ENCODE measurements around the gene GSDMA. TPM values are rescaled to one million over a fixed set of nuclear protein-coding genes. Genes with fewer than 3 reads are reported as not detected.

GSDMA gene
- total and polyA plus RNA-seq, 3 donors from 2014 or later: 0.34 to 0.37 TPM; not detected in 1

DNA sequence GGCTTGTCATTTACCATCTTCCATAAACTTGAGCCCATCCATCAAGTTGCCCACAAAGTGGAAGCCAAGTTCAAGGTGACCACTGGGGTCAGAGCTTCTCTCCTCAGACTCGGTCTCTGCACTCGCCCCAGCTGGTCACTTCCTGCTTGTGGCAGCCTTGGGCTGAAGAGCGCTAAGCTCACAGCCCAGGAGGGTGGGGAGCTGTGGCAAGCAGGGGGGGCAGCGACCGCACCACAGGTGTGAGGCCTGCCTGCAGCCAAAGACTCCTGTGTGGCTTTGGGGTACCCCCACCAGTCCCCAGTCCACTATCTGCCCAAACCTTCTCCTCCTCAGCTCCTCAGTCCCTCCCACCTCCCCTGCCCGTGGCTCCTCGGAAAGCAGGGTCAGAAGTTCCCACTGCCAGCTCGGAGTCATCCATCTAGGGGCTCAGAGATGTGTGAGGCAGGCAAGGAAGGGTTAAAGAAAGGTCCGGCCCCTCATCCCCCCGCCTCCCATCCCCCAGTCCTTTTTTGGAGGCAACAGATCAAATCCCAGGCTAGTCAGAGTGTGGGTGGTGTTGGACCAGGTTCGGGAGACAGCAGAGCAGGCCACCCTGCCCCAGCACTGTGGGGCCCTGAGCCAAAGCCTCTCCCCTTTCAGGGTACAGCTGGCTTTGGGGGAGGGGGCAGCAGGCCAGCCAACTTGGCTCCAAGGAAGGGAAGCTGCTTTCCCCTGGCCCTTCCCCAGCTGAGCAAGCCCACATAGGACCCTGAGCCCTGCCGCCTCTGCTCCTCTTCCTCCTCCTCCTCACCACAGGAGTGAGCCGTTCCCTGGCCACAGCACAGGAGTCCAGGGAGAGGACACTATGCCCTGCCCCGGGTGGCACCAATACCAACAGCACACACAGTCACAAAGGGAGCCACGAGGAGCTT is 55.7 kb downstream of the GSDMA start:
- Histone ChIP-seq H3K27me3 (no peaks in the 10 kb centered on the region), H3K4me1 (peaks cover 52% of the 10 kb centered on the region), H3K4me3 (no peak overlapping the region), H3K36me3 (ENCODE audit: low read depth, missing control alignments) (no peaks in the 10 kb centered on the region), H3K9me3 (no peaks in the 10 kb centered on the region), H3K27ac (peak overlapping the region; percentile 55 to 58)
- no peak for TF ChIP-seq POLR2A (IDR thresholded peaks at IDR 0.05)
- TF ChIP-seq, protein P1, sequence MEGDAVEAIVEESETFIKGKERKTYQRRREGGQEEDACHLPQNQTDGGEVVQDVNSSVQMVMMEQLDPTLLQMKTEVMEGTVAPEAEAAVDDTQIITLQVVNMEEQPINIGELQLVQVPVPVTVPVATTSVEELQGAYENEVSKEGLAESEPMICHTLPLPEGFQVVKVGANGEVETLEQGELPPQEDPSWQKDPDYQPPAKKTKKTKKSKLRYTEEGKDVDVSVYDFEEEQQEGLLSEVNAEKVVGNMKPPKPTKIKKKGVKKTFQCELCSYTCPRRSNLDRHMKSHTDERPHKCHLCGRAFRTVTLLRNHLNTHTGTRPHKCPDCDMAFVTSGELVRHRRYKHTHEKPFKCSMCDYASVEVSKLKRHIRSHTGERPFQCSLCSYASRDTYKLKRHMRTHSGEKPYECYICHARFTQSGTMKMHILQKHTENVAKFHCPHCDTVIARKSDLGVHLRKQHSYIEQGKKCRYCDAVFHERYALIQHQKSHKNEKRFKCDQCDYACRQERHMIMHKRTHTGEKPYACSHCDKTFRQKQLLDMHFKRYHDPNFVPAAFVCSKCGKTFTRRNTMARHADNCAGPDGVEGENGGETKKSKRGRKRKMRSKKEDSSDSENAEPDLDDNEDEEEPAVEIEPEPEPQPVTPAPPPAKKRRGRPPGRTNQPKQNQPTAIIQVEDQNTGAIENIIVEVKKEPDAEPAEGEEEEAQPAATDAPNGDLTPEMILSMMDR (IDR thresholded peaks at IDR 0.05): no peak
- 26 to 52% methylated on average over 12 to 15 of the region's 15 CpGs for WGBS, 2 donors
- DNase-seq: peak; percentile 48
- intact Hi-C loops (cut with DNase I; ENCODE audit: low total_unique reads): no loop called here

DNA sequence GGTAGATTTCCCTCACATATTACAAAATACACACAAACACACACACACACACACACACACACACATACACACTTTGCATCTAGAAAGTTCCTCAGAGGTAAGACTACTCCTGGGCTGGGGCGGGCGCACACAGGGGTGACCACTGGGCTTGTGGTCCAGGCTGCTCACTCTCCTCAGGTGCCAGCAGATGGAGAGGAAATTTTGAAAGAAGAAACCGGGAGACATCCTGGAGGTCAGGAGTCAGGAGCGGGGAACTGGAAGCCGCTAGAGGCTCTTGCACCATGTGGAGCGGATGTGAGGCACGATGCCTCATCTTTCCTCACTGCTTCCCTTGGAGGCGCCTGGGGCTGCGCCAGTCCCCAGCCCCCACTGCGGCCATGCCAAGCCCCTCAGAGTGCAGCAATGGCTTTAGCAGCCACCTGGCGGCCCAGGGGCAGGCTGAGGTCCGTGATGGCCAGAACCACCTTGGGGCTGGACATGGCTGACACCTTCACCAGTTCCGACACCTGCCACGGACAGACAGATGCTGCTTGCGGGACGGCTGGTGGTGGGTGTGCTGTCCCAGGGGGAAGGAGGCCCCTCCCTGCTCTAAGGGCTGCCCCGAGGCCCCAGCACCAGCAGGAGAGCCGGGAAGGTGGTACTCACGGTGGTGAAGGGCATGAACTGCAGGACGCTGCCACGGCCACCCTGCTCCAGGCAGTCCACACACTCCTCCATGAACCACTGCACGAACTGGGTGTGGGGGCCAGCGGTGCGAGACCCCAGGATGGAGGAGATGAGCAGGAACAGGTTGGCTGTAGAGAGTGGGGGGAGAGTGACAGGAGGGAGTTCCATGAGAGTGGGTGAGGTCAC is 56.6 kb downstream of the GSDMA start:
- Histone ChIP-seq H3K36me3 (ENCODE audit: low read depth, missing control alignments) (no peaks in the 10 kb centered on the region), H3K9me3 (no peaks in the 10 kb centered on the region), H3K27ac (peak overlapping the region in 1 of 2 donors; percentile 58), H3K27me3 (no peaks in the 10 kb centered on the region), H3K4me3 (no peak overlapping the region), H3K4me1 (peaks cover 43% of the 10 kb centered on the region)
- 81 to 83% methylated on average over 15 to 21 of the region's 24 CpGs for WGBS, 2 donors
- peak; percentile 40 for DNase-seq
- intact Hi-C loops (cut with DNase I; ENCODE audit: low total_unique reads): no loop called here
- TF ChIP-seq POLR2A (IDR thresholded peaks at IDR 0.05): no peak
- TF ChIP-seq, protein P1 (IDR thresholded peaks at IDR 0.05): no peak

DNA sequence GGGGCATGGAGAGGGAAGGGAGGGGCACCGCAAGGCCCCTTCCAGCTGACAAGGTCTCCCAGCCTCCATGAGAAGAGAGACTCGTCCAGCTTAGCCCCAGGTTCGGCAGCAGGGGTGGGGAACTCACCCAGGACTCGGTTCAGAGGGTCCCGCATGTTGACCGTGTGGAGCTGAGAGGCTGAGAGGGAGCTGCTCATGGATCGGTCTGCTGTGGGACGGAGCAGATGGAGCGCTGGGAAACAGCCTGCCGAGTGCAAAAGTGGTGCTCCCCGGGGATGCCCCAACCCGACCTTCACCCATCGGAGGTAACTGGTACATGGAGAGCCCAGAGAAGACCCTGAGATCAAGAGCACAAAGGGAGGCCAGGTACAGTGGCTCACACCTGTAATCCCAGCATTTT is 57.3 kb downstream of the GSDMA start:
- no peak overlapping the region for H3K4me3 ChIP-seq
- H3K36me3 ChIP-seq (ENCODE audit: low read depth, missing control alignments): no peaks in the 10 kb centered on the region
- DNase-seq: no peak
- WGBS, 2 donors: 86% methylated on average over 9 to 13 of the region's 13 CpGs
- H3K4me1 ChIP-seq: peaks cover 38% of the 10 kb centered on the region
- no peak overlapping the region for H3K27ac ChIP-seq
- TF ChIP-seq, protein P1 (IDR thresholded peaks at IDR 0.05): no peak
- TF ChIP-seq POLR2A (IDR thresholded peaks at IDR 0.05): no peak
- no peaks in the 10 kb centered on the region for H3K27me3 ChIP-seq
- intact Hi-C loops (cut with DNase I; ENCODE audit: low total_unique reads): no loop called here
- no peaks in the 10 kb centered on the region for H3K9me3 ChIP-seq

DNA sequence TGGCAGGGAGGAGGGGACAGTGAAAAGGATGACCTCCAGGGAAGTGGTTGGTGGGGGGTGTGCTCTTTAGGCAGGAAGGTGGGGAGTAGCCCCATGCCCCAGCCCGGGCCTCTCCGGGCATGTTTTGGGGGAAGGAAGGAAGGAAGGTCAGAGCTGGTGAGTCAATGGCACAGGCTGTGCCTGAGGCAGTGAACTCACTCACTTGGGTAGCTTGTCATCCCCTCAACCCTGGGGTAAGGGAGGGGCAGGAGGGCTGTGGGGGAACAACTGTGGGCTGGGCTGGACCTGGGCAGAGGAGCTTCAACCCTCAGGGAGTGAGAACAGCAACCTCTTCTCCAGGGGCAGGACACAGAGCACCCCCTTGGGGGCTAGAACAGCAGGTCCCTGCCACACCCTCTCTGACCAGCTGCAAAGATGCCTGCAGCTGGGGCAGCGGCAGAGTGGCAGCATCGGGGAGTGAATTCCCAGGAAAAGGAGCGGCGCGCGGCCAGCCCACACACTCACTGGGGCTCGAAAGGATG is 58.7 kb downstream of the GSDMA start:
- Histone ChIP-seq H3K27me3 (no peaks in the 10 kb centered on the region), H3K36me3 (ENCODE audit: low read depth, missing control alignments) (no peaks in the 10 kb centered on the region), H3K4me1 (peaks cover 44% of the 10 kb centered on the region), H3K4me3 (no peak overlapping the region), H3K27ac (peak overlapping the region in 1 of 2 donors; percentile 64), H3K9me3 (no peaks in the 10 kb centered on the region)
- intact Hi-C loops (cut with DNase I; ENCODE audit: low total_unique reads): no loop called here
- WGBS, 2 donors: 50 to 64% methylated on average over 4 to 9 of the region's 9 CpGs
- no peak for DNase-seq
- TF ChIP-seq, protein P1 (IDR thresholded peaks at IDR 0.05): no peak
- TF ChIP-seq POLR2A (IDR thresholded peaks at IDR 0.05): no peak
